Liver (tissue), 3 donors: ENCODE measurements around the gene GPX4.

Source experiments
- CTCF ChIP-seq: fragments of 150-350 bp; IDR thresholded peaks from 2 replicates; pipeline ENCODE4 v1.5.1; 2017; ENCODE audit warnings: improper control_type of control experiment, low read depth, low read length; ENCODE audit not compliant: missing input control
- EGR1 ChIP-seq, 2 donors: IDR thresholded peaks; 2 replicates each; pipeline ENCODE4 v1.6.1; 2016 to 2018; ENCODE audit warnings: antibody characterized with exemption in 2 of 2, low read depth in 2 of 2
- FOXA1 ChIP-seq: IDR thresholded peaks from 2 replicates; pipeline ENCODE4 v1.6.1; 2016; ENCODE audit warnings: antibody characterized with exemption
- GABPA ChIP-seq, 2 donors: IDR thresholded peaks in 1 of 2; conservative IDR thresholded peaks in 1 of 2; 2 replicates each; pipeline ENCODE4 v1.6.1; 2016; ENCODE audit warnings: antibody characterized with exemption in 2 of 2, mild to moderate bottlenecking in 1 of 2, moderate library complexity in 1 of 2
- JUND ChIP-seq, 2 donors: IDR thresholded peaks; 2 replicates each; pipeline ENCODE4 v1.6.1; 2016; ENCODE audit warnings: antibody characterized with exemption in 2 of 2
- MAX ChIP-seq: IDR thresholded peaks from 2 replicates; pipeline ENCODE4 v1.6.1; 2016; ENCODE audit warnings: antibody characterized with exemption
- RXRA ChIP-seq, 2 donors: IDR thresholded peaks; 2 replicates each; pipeline ENCODE4 v1.6.1; 2017 to 2018; ENCODE audit warnings: antibody characterized with exemption in 2 of 2, mild to moderate bottlenecking in 1 of 2
- SP1 ChIP-seq: IDR thresholded peaks from 2 replicates; pipeline ENCODE4 v1.6.1; 2018; ENCODE audit warnings: antibody characterized with exemption, mild to moderate bottlenecking
- TAF1 ChIP-seq: conservative IDR thresholded peaks from 2 replicates; pipeline ENCODE4 v1.6.1; 2016; ENCODE audit warnings: antibody characterized with exemption, mild to moderate bottlenecking
- YY1 ChIP-seq: IDR thresholded peaks from 2 replicates; pipeline ENCODE4 v1.6.1; 2016; ENCODE audit warnings: antibody characterized with exemption, mild to moderate bottlenecking
- TF ChIP-seq, protein P1 (sequence below): IDR thresholded peaks from 2 replicates; pipeline ENCODE4 v1.6.1; 2016; ENCODE audit warnings: antibody characterized with exemption
- TF ChIP-seq, protein P2 (sequence below): IDR thresholded peaks from 2 replicates; pipeline ENCODE4 v1.6.1; 2016; ENCODE audit warnings: antibody characterized with exemption, mild to moderate bottlenecking
- TF ChIP-seq, protein P3 (sequence below): IDR thresholded peaks from 2 replicates; pipeline ENCODE4 v1.6.1; 2016; ENCODE audit warnings: antibody characterized with exemption
- donor health status: healthy.
- donor health status: healthy.

DNA sequence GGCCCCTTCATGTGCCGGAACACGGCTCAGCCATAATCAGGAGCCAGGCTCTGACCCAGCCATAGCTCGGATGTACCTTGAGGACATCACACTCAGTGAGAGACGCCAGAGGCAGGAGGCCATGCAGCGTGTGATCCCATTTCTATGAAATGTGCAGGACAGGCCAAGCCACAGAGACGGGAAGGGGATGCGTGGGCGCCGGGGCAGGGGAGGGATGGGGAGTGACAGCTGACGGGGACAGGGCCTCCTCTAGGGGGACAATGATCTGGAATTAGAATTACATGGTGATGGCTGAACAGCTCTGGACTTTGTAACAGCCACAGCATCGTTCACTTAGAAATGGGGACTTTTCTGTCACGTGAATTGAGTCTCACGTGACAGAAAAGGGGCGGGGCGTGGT is 35.3 kb downstream of the GPX4 start:
- TF ChIP-seq, protein P1, sequence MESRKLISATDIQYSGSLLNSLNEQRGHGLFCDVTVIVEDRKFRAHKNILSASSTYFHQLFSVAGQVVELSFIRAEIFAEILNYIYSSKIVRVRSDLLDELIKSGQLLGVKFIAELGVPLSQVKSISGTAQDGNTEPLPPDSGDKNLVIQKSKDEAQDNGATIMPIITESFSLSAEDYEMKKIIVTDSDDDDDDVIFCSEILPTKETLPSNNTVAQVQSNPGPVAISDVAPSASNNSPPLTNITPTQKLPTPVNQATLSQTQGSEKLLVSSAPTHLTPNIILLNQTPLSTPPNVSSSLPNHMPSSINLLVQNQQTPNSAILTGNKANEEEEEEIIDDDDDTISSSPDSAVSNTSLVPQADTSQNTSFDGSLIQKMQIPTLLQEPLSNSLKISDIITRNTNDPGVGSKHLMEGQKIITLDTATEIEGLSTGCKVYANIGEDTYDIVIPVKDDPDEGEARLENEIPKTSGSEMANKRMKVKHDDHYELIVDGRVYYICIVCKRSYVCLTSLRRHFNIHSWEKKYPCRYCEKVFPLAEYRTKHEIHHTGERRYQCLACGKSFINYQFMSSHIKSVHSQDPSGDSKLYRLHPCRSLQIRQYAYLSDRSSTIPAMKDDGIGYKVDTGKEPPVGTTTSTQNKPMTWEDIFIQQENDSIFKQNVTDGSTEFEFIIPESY, result no peak
- TF ChIP-seq CTCF (no peak), MAX (no peak), SP1 (no peak), FOXA1 (no peak), JUND (IDR thresholded peaks at IDR 0.05) (no peak), EGR1 (IDR thresholded peaks at IDR 0.05; ENCODE audit: low read depth in 2 of 2) (no peak), GABPA (IDR thresholded peaks at IDR 0.05 in 1 of 2, conservative IDR thresholded peaks at IDR 0.05 in 1 of 2) (no peak), TAF1 (no peak), YY1 (no peak), RXRA (IDR thresholded peaks at IDR 0.05) (no peak)
- TF ChIP-seq, protein P2, sequence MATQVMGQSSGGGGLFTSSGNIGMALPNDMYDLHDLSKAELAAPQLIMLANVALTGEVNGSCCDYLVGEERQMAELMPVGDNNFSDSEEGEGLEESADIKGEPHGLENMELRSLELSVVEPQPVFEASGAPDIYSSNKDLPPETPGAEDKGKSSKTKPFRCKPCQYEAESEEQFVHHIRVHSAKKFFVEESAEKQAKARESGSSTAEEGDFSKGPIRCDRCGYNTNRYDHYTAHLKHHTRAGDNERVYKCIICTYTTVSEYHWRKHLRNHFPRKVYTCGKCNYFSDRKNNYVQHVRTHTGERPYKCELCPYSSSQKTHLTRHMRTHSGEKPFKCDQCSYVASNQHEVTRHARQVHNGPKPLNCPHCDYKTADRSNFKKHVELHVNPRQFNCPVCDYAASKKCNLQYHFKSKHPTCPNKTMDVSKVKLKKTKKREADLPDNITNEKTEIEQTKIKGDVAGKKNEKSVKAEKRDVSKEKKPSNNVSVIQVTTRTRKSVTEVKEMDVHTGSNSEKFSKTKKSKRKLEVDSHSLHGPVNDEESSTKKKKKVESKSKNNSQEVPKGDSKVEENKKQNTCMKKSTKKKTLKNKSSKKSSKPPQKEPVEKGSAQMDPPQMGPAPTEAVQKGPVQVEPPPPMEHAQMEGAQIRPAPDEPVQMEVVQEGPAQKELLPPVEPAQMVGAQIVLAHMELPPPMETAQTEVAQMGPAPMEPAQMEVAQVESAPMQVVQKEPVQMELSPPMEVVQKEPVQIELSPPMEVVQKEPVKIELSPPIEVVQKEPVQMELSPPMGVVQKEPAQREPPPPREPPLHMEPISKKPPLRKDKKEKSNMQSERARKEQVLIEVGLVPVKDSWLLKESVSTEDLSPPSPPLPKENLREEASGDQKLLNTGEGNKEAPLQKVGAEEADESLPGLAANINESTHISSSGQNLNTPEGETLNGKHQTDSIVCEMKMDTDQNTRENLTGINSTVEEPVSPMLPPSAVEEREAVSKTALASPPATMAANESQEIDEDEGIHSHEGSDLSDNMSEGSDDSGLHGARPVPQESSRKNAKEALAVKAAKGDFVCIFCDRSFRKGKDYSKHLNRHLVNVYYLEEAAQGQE, result no peak
- TF ChIP-seq, protein P3, sequence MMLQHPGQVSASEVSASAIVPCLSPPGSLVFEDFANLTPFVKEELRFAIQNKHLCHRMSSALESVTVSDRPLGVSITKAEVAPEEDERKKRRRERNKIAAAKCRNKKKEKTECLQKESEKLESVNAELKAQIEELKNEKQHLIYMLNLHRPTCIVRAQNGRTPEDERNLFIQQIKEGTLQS, result no peak
